GM12892 (cell line): ENCODE results near the gene SMARCAL1.

Experiments
- POLR2A ChIP-seq: IDR thresholded peaks from 2 replicates; pipeline ENCODE4 v1.6.1; 2011; ENCODE audit warnings: low read depth, low read length, control low read depth
- POLR2AphosphoS5 ChIP-seq: IDR thresholded peaks from 2 replicates; pipeline ENCODE4 v1.6.1; 2011; ENCODE audit warnings: low read depth, low read length, control low read depth

DNA sequence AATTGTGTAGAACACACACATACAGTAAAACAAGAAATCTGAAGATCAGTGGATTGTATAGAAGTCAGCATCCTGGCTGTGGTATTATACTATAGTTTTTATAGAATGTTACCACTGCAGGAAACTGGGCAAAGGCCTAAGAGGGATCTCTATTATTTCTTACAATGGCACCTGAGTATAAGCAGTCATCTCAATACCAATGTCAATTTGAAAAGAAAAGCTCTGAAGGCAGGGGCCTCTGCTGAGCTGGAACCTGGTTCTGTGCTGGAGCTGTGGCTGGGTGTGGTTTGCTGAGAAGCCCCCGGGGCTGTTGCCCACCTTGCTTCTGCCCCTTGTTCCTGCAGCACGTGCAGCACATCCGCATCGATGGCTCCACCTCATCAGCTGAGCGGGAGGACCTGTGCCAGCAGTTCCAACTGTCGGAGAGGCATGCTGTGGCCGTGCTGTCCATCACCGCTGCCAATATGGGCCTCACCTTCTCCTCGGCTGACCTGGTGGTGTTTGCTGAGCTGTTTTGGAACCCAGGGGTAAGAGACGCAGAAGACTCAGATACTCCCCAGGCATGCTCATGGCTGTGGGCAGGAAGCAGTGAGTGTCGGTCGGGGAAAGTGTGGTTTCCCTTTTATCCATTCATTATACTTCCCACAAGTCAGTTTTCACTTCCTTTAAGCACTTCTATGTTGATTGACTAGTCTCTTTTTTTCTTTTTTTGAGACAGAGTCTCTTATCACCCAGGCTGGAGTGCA is 62.8 kb downstream of the SMARCAL1 start:
- TF ChIP-seq POLR2A (no peak), POLR2AphosphoS5 (no peak)
